GM12878 (cell line): ENCODE data around the gene CD34. TPM values are rescaled to one million over a fixed set of nuclear protein-coding genes. Genes with fewer than 3 reads are reported as not detected.

Source experiments
- ATAC-seq: fragments of 200-7000 bp; cut with Tn5 transposase; 3 replicates; pipeline ENCODE4 v1.9.1; 2020; ENCODE audit warnings: mild to moderate bottlenecking, moderate library complexity
- BruUV-seq: library from RNA; stranded (reverse); fragments of 400-500 nt; replicated peaks from 2 replicates; lab custom pipeline; 2021; lab: Mats Ljungman, UMichigan
- CTCF ChIA-PET: fragments of 300-600 bp; sonication (Branson Sonifier 250); formaldehyde crosslinking; extraction: SDS; loops from one replicate; lab custom pipeline; 2021; ENCODE audit warnings: inconsistent platforms; lab: Yijun Ruan, JAX
- POLR2A ChIA-PET: fragments of 350-600 bp; formaldehyde crosslinking; extraction: SDS; loops from one replicate; lab custom pipeline; 2021; ENCODE audit warnings: inconsistent platforms; lab: Charles Lee
- RAD21 ChIA-PET: fragments of 300-600 bp; sonication (Branson Sonifier 250); formaldehyde crosslinking; loops from one replicate; lab custom pipeline; 2023; ENCODE audit warnings: antibody characterized with exemption; ENCODE audit not compliant: unreplicated experiment; lab: Charles Lee
- SMC1A ChIA-PET: fragments of 300-600 bp; sonication (Branson Sonifier 250); formaldehyde crosslinking; loops from one replicate; lab custom pipeline; 2023; ENCODE audit not compliant: unreplicated experiment, uncharacterized antibody; lab: Charles Lee
- DNase-seq: peaks from one replicate; pipeline ENCODE4 v3.0.0-alpha.2; 2011; ENCODE audit warnings: low read depth, low spot score
- FAIRE-seq: peaks from 3 replicates; lab custom pipeline; 2011; peaks lifted over from hg19 to GRCh38; lab: Jason Lieb, UNC
- H2AFZ ChIP-seq: 2 replicates; pipeline ENCODE4 v1.6.0; 2011; ENCODE audit warnings: low read depth, low read length, control low read depth; ENCODE audit not compliant: control insufficient read depth
- H3K27ac ChIP-seq: 2 replicates; pipeline ENCODE4 v1.5.1; 2011; ENCODE audit warnings: control low read depth; ENCODE audit not compliant: control insufficient read depth, insufficient read depth
- H3K27me3 ChIP-seq, 2 experiments: replicated peaks in 1 of 2; 2 replicates each; pipeline versions ENCODE4 v1.6.0 to v1.6.1; 2011; ENCODE audit warnings: low read length in 1 of 2; ENCODE audit not compliant: control insufficient read depth in 2 of 2, insufficient read depth in 2 of 2
- H3K36me3 ChIP-seq, 2 experiments: 2 replicates each; pipeline ENCODE4 v1.5.1; 2011; ENCODE audit warnings: low read length in 1 of 2; ENCODE audit not compliant: control insufficient read depth in 2 of 2, insufficient read depth in 2 of 2
- H3K4me1 ChIP-seq: 2 replicates; pipeline ENCODE4 v1.6.1; 2011; ENCODE audit warnings: mild to moderate bottlenecking, low read length, moderate library complexity, mixed read lengths; ENCODE audit not compliant: control insufficient read depth, insufficient read depth
- H3K4me2 ChIP-seq: 2 replicates; pipeline ENCODE4 v1.6.0; 2011; ENCODE audit warnings: control low read depth; ENCODE audit not compliant: control insufficient read depth, insufficient read depth
- H3K4me3 ChIP-seq: fragments of 200-600 bp; sonication (generic); 2 replicates; pipeline ENCODE4 v1.5.1; 2016
- H3K79me2 ChIP-seq: 2 replicates; pipeline ENCODE4 v1.6.0; 2011; ENCODE audit warnings: low read length; ENCODE audit not compliant: control insufficient read depth, insufficient read depth
- H3K9ac ChIP-seq: 2 replicates; pipeline ENCODE4 v1.8.0; 2011; ENCODE audit warnings: low read length, control low read depth, mixed read lengths; ENCODE audit not compliant: control insufficient read depth, insufficient read depth
- H3K9me3 ChIP-seq: replicated peaks from 3 replicates; pipeline ENCODE4 v1.5.1; 2011; ENCODE audit warnings: mild to moderate bottlenecking, low read length; ENCODE audit not compliant: control insufficient read depth, insufficient read depth
- H4K20me1 ChIP-seq: 2 replicates; pipeline ENCODE4 v1.6.0; 2011; ENCODE audit not compliant: control insufficient read depth, insufficient read depth
- NFYA ChIP-seq: IDR thresholded peaks from 2 replicates; pipeline ENCODE4 v1.6.1; 2011; ENCODE audit warnings: low read depth, mild to moderate bottlenecking, low read length, improper control_type of control experiment, borderline replicate concordance
- RAD51 ChIP-seq: fragments of 450-650 bp; IDR thresholded peaks from 2 replicates; pipeline ENCODE4 v1.6.1; 2016; ENCODE audit warnings: moderate library complexity, mild to moderate bottlenecking, inconsistent platforms
- ZNF24 ChIP-seq: fragments of 450-650 bp; IDR thresholded peaks from 2 replicates; pipeline ENCODE4 v1.6.1; 2017; ENCODE audit warnings: antibody characterized with exemption, mild to moderate bottlenecking
- WGBS: methylation state at CpG from one replicate; pipeline ENCODE4 v1.1.6; 2016; ENCODE audit warnings: low lambda C conversion rate; ENCODE audit not compliant: insufficient replicate concordance, insufficient coverage; ENCODE audit errors: missing lambda C conversion rate; 5-methylcytosine and 5-hydroxymethylcytosine counted together
- in situ Hi-C: fragments of 300-500 bp; cut with MboI; formaldehyde crosslinking; loops from 9 replicates; pipeline ENCODE4 v1.14.3; 2018; ENCODE audit warnings: mixed read lengths
- intact Hi-C: fragments of 100-400 bp; cut with micrococcal nuclease; formaldehyde crosslinking; loops from one replicate; pipeline ENCODE4 v1.14.2; 2022; ENCODE audit not compliant: unreplicated experiment
- polyA plus RNA-seq, 11 experiments: library from polyadenylated mRNA; depleted of rRNA in 4 of 11; unstranded in 6 of 11; stranded (reverse) in 5 of 11; fragments of >200 nt; fragmentation: Nextera tagmentation in 4 of 11; fragmentation: Illumina TruSeq in 1 of 11; extraction: Ambion mirVana in 4 of 11; extraction: Trizol in 1 of 11; gene quantifications; 1 replicate in 1 of 11; 2 replicates in 10 of 11; pipeline versions ENCODE4 v1.2.1 to v1.2.3, GENCODE V29; 2011 to 2016; ENCODE audit warnings: inconsistent platforms in 2 of 11, missing spikeins in 2 of 11, low read depth in 1 of 11
- total RNA-seq, 4 experiments: library from RNA; depleted of rRNA in 3 of 4; stranded (reverse); fragments of >200 nt in 3 of 4; fragmentation: Illumina TruSeq in 1 of 4; extraction: Trizol in 1 of 4; gene quantifications; 2 replicates each; pipeline versions ENCODE4 v1.2.1 to v1.2.3, GENCODE V29; 2013 to 2021
- TF ChIP-seq, protein P1 (sequence below): fragments of 450-650 bp; IDR thresholded peaks from 2 replicates; pipeline ENCODE4 v1.6.1; 2017; ENCODE audit warnings: antibody characterized with exemption, mild to moderate bottlenecking, moderate library complexity

Gene CD34
- total and polyA plus RNA-seq, 10 of the 15 experiments (the other 5 are each of a cell fraction or from before 2014, with no cell fraction given): under 0.01 to 0.08 (median 0.02) TPM; not detected in 6

- in situ Hi-C loops: no loop called here
- Histone ChIP-seq H3K79me2 (no peaks in the 10 kb centered on the region; the same call in 1 of the 2 replicates), H3K36me3 (peaks cover 0 to 6% of the 10 kb centered on the region in 2 experiments; a peak in 2 of 4 replicates), H3K9ac (no peak overlapping the region), H4K20me1 (no peaks in the 10 kb centered on the region; the same call in 1 of the 2 replicates), H3K9me3 (no peaks in the 10 kb centered on the region; the same call in 2 of the 3 replicates), H3K4me3 (no peak overlapping the region), H3K4me2 (no peak overlapping the region), H3K27me3 (no peaks in the 10 kb centered on the region), H2AFZ (no peak overlapping the region), H3K4me1 (peaks cover 8% of the 10 kb centered on the region), H3K27ac (no peak overlapping the region)
- no peak for TF ChIP-seq NFYA
- TF ChIP-seq, protein P1, sequence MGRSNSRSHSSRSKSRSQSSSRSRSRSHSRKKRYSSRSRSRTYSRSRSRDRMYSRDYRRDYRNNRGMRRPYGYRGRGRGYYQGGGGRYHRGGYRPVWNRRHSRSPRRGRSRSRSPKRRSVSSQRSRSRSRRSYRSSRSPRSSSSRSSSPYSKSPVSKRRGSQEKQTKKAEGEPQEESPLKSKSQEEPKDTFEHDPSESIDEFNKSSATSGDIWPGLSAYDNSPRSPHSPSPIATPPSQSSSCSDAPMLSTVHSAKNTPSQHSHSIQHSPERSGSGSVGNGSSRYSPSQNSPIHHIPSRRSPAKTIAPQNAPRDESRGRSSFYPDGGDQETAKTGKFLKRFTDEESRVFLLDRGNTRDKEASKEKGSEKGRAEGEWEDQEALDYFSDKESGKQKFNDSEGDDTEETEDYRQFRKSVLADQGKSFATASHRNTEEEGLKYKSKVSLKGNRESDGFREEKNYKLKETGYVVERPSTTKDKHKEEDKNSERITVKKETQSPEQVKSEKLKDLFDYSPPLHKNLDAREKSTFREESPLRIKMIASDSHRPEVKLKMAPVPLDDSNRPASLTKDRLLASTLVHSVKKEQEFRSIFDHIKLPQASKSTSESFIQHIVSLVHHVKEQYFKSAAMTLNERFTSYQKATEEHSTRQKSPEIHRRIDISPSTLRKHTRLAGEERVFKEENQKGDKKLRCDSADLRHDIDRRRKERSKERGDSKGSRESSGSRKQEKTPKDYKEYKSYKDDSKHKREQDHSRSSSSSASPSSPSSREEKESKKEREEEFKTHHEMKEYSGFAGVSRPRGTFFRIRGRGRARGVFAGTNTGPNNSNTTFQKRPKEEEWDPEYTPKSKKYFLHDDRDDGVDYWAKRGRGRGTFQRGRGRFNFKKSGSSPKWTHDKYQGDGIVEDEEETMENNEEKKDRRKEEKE: no peak
- no peak for TF ChIP-seq RAD51
- TF ChIP-seq ZNF24: no peak
- CTCF ChIA-PET: interaction anchor here (1.0 to 26.0 kb wide), 5 partner anchors 8 to 49 kb away, joined by 3 to 821 read pairs (median 4); no protein-coding TSS in a partner anchor
- DNase-seq (no peak), FAIRE-seq (no peak), ATAC-seq (no peak)
- intact Hi-C loops: no loop called here
- POLR2A ChIA-PET: interaction anchor here (0.9 to 1.1 kb wide), 2 partner anchors 8 to 9 kb away, joined by 4 read pairs; no protein-coding TSS in a partner anchor
- WGBS: 92% methylated on average over 15 of the region's 15 CpGs
- RAD21 ChIA-PET: no interaction called here
- SMC1A ChIA-PET: interaction anchor here (0.9 to 2.6 kb wide), 6 partner anchors 9 to 30 kb away, joined by 3 to 11 read pairs (median 4); no protein-coding TSS in a partner anchor
- no TSS peak for BruUV-seq
Measured at GRCh38 chr1:207838156-207839082, 72.5 kb downstream of the CD34 start.
